T-cell (primary cell): ENCODE measurements around the gene HPCAL1. TPM values are rescaled to one million over a fixed set of nuclear protein-coding genes. Genes with fewer than 3 reads are reported as not detected.

Experiments used
- ATAC-seq, 4 experiments: fragments of 200-7000 bp in 3 of 4; fragments of 150-1000 bp in 1 of 4; cut with Tn5 transposase; replicated peaks in 1 of 4; 1 replicate in 3 of 4; 2 replicates in 1 of 4; pipeline ENCODE4 v1.10.0; 2021; ENCODE audit warnings: moderate library complexity in 3 of 4, mild to moderate bottlenecking in 2 of 4, moderate number of reproducible peaks in 1 of 4
- CTCF ChIA-PET, 2 donors: fragments of 300-600 bp; sonication (Branson Sonifier 250); formaldehyde crosslinking; loops; one replicate each; lab custom pipeline; 2022; ENCODE audit warnings: antibody characterized with exemption in 2 of 2; lab: Charles Lee
- POLR2A ChIA-PET, 2 donors: fragments of 300-600 bp; sonication (Branson Sonifier 250); formaldehyde crosslinking; loops; one replicate each; lab custom pipeline; 2022; ENCODE audit warnings: antibody characterized with exemption in 2 of 2; lab: Charles Lee
- DNase-seq, 35 experiments: peaks; one replicate each; pipeline versions ENCODE4 v3.0.0 to v3.0.0-alpha.2; 2013 to 2023
- H3K27ac ChIP-seq: one replicate; pipeline ENCODE4 v1.5.1; 2013; ENCODE audit warnings: low read length
- H3K27me3 ChIP-seq, 2 experiments: replicated peaks in 1 of 2; 1 replicate in 1 of 2; 2 replicates in 1 of 2; pipeline versions ENCODE4 v1.6.1 to v1.7.0; 2013; ENCODE audit warnings: low read length in 1 of 2, mixed read lengths in 1 of 2; ENCODE audit not compliant: control insufficient read depth in 2 of 2, insufficient read depth in 2 of 2; ENCODE audit errors: extremely low read depth in 1 of 2
- H3K36me3 ChIP-seq, 2 donors: 1 replicate in 1 of 2; 2 replicates in 1 of 2; pipeline versions ENCODE4 v1.6.1 to v1.7.0; 2013; ENCODE audit warnings: low read length in 1 of 2; ENCODE audit not compliant: control insufficient read depth in 2 of 2, insufficient read depth in 1 of 2; ENCODE audit errors: extremely low read depth in 1 of 2
- H3K4me1 ChIP-seq, 2 experiments: 1 replicate in 1 of 2; 2 replicates in 1 of 2; pipeline versions ENCODE4 v1.6.1 to v1.7.0; 2013; ENCODE audit warnings: low read length in 2 of 2, mixed read lengths in 1 of 2; ENCODE audit not compliant: insufficient read depth in 2 of 2, control insufficient read depth in 1 of 2; ENCODE audit errors: extremely low read depth in 1 of 2
- H3K4me3 ChIP-seq, 2 donors: 1 replicate in 1 of 2; 2 replicates in 1 of 2; pipeline versions ENCODE4 v1.5.1 to v1.7.0; 2013; ENCODE audit warnings: mild to moderate bottlenecking in 2 of 2, low read length in 1 of 2, moderate library complexity in 1 of 2; ENCODE audit not compliant: control insufficient read depth in 1 of 2; ENCODE audit errors: extremely low read depth in 1 of 2
- H3K9me3 ChIP-seq: 2 replicates; pipeline ENCODE4 v1.7.0; 2013
- H3K27ac Mint-ChIP-seq, 2 donors: one replicate each; pipeline ENCODE4 v1.8.0; 2020 to 2021; ENCODE audit warnings: mild to moderate bottlenecking in 2 of 2, mixed read lengths in 2 of 2
- H3K27me3 Mint-ChIP-seq, 2 donors: one replicate each; pipeline ENCODE4 v1.8.0; 2021 to 2022; ENCODE audit warnings: mixed read lengths in 2 of 2
- H3K36me3 Mint-ChIP-seq: one replicate; pipeline ENCODE4 v1.8.0; 2021; ENCODE audit warnings: mixed read lengths
- H3K4me1 Mint-ChIP-seq, 3 donors: one replicate each; pipeline ENCODE4 v1.8.0; 2020 to 2022; ENCODE audit warnings: mixed read lengths in 3 of 3, mild to moderate bottlenecking in 1 of 3
- H3K4me3 Mint-ChIP-seq, 3 donors: one replicate each; pipeline ENCODE4 v1.8.0; 2020 to 2022; ENCODE audit warnings: mild to moderate bottlenecking in 3 of 3, mixed read lengths in 3 of 3, moderate library complexity in 3 of 3
- H3K9me3 Mint-ChIP-seq, 3 donors: one replicate each; pipeline ENCODE4 v1.8.0; 2020 to 2022; ENCODE audit warnings: mixed read lengths in 3 of 3
- WGBS: methylation state at CpG from one replicate; pipeline ENCODE4 v1.1.5; 2013; ENCODE audit warnings: missing lambda C conversion rate; ENCODE audit not compliant: insufficient coverage; 5-methylcytosine and 5-hydroxymethylcytosine counted together
- total RNA-seq, 35 experiments: library from RNA in 6 of 35; stranded (reverse) in 6 of 35; fragments of 120-200 nt in 1 of 35; gene quantifications; one replicate each; pipeline versions ENCODE4 v1.2.1 to v1.2.4 and lab custom pipeline; 2013 to 2026

Gene HPCAL1
- total RNA-seq, 5 donors from 2014 or later (not counting 1 experiment from before 2014, with no cell fraction given), result 39.5 to 87.3 (median 83.2) TPM

DNA sequence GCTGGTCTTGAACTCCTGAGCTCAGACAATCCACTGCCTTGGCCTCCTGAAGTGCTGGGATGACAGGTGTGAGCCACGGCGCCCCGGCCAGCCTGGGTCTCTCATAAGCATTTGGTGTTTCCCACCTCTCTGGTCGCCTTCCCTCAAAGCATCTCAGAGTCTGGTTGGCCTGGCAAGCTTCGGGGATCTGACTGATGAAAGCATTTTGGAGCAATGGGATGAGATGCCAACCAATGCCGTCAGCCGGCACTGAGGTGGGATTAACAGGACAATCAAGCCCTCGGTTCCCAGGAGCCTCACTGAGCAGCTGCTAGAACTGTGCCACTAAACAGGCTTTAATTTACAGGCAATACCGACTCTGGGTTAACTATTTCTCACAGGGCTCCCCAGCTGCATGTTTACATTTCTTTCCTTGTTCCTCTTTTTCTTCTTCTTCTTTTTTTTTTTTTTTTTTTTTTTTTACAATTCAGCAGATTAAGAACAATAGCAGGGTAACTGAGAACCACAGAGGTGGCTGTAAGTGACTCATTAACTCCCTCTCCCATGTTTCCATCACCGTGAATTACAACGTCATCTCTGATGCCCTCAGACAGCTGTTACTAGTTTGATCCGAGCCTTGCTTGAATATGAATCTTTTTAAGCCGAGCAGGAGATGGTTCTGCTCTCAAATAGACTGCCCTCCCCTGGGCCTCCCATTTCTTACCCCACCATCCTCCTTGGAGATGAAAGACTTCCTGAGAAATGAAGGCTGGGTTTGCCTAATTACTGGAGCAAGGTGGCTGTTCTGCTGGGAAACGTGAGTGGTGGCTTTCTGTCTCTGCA lies 107.5 kb downstream of the HPCAL1 start:
- peaks cover 0 to 16% of the 10 kb centered on the region in 2 donors for H3K36me3 ChIP-seq
- ChIA-PET CTCF (interaction anchor here (0.5 to 3.4 kb wide), 27 partner anchors 10 to 1356 kb away, joined by 3 to 65 read pairs (median 5); partner anchors contain the start of gene HPCAL1 (in 1 of the 2)), POLR2A (interaction anchor here (0.6 to 0.7 kb wide), 3 partner anchors 48 to 425 kb away, joined by 3 to 4 read pairs (median 3); no protein-coding TSS in a partner anchor)
- H3K9me3 ChIP-seq, result no peaks in the 10 kb centered on the region
- Mint-ChIP-seq H3K27ac (peak overlapping the region in 1 of 2 donors; percentile 39), H3K4me3 (peak overlapping the region in 1 of 3 donors; percentile 9), H3K4me1 (peaks cover 37 to 44% (median 44%) of the 10 kb centered on the region in 3 donors), H3K9me3 (no peaks in the 10 kb centered on the region), H3K27me3 (no peaks in the 10 kb centered on the region), H3K36me3 (peaks cover 12% of the 10 kb centered on the region)
- H3K4me1 ChIP-seq, result peaks cover 26 to 43% of the 10 kb centered on the region in 2 experiments
- 79% methylated on average over 9 of the region's 14 CpGs for WGBS
- DNase-seq (no peak), ATAC-seq (no peak)
- no peak overlapping the region for H3K27ac ChIP-seq
- no peaks in the 10 kb centered on the region for H3K27me3 ChIP-seq
- no peak overlapping the region for H3K4me3 ChIP-seq

- Mint-ChIP-seq H3K4me3 (no peak overlapping the region), H3K27ac (no peak overlapping the region), H3K36me3 (peaks cover 12% of the 10 kb centered on the region), H3K4me1 (peaks cover 35 to 41% (median 39%) of the 10 kb centered on the region in 3 donors), H3K9me3 (no peaks in the 10 kb centered on the region), H3K27me3 (no peaks in the 10 kb centered on the region)
- Histone ChIP-seq H3K4me1 (peaks cover 25 to 36% of the 10 kb centered on the region in 2 experiments), H3K27me3 (no peaks in the 10 kb centered on the region), H3K36me3 (peaks cover 0 to 16% of the 10 kb centered on the region in 2 donors), H3K27ac (no peak overlapping the region), H3K9me3 (no peaks in the 10 kb centered on the region), H3K4me3 (no peak overlapping the region)
- ATAC-seq, result no peak
- ChIA-PET POLR2A (no interaction called here), CTCF (interaction anchor here (0.5 to 3.3 kb wide), 6 partner anchors 28 to 338 kb away, joined by 3 to 38 read pairs (median 6); partner anchors contain the start of gene HPCAL1 (in 1 of the 2))
- no peak for DNase-seq
- WGBS, result 81% methylated on average over 8 of the region's 13 CpGs
Measured at GRCh38 chr2:10410823-10411437, 108.2 kb downstream of the HPCAL1 start.

- Histone ChIP-seq H3K4me3 (no peak overlapping the region), H3K36me3 (peaks cover 0 to 16% of the 10 kb centered on the region in 2 donors), H3K27me3 (no peaks in the 10 kb centered on the region), H3K27ac (no peak overlapping the region), H3K4me1 (peaks cover 18 to 30% of the 10 kb centered on the region in 2 experiments), H3K9me3 (no peaks in the 10 kb centered on the region)
- ATAC-seq (no peak), DNase-seq (no peak)
- H3K4me1 Mint-ChIP-seq, result peaks cover 30 to 35% (median 32%) of the 10 kb centered on the region in 3 donors
- no peak overlapping the region for H3K4me3 Mint-ChIP-seq
- peaks cover 12% of the 10 kb centered on the region for H3K36me3 Mint-ChIP-seq
- POLR2A ChIA-PET, result no interaction called here
- CTCF ChIA-PET, result interaction anchor here in 1 of 2 donors (0.6 kb wide), 1 partner anchor 339 kb away, joined by 3 read pairs; no protein-coding TSS in a partner anchor
- 88% methylated on average over 5 of the region's 8 CpGs for WGBS
- H3K27me3 Mint-ChIP-seq, result no peaks in the 10 kb centered on the region
- H3K27ac Mint-ChIP-seq, result no peak overlapping the region
- H3K9me3 Mint-ChIP-seq, result no peaks in the 10 kb centered on the region
Measured at GRCh38 chr2:10411557-10411956, 108.9 kb downstream of the HPCAL1 start.

DNA sequence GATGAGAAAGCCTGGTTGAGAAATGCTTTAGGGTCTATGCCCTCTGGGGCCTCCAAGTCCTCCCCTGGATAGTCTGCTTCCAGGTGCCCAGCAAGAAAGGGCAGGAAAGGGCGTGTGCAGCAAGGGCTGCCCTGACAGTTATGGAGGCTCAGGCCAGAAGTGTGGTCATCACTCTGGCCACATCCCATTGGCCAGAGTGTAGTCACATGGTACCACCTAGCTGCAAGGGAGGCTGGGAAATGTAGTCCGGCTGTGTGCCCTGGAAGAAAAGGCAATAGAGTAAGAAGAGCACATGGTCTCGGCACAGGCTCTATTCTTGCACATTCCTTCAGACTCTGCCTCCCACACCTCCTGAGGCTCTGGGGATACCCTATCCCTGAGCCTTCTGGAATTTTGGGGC lies 109.7 kb downstream of the HPCAL1 start:
- Histone ChIP-seq H3K27me3 (no peaks in the 10 kb centered on the region), H3K4me3 (no peak overlapping the region), H3K36me3 (peaks cover 0 to 16% of the 10 kb centered on the region in 2 donors), H3K9me3 (no peaks in the 10 kb centered on the region), H3K27ac (no peak overlapping the region), H3K4me1 (peaks cover 10 to 22% of the 10 kb centered on the region in 2 experiments)
- ChIA-PET CTCF (no interaction called here), POLR2A (no interaction called here)
- peaks cover 12% of the 10 kb centered on the region for H3K36me3 Mint-ChIP-seq
- H3K27ac Mint-ChIP-seq, result no peak overlapping the region
- H3K9me3 Mint-ChIP-seq, result no peaks in the 10 kb centered on the region
- DNase-seq (peak in 8 of 35 experiments; percentile 12 to 42 (median 28)), ATAC-seq (peak in 1 of 4 experiments; percentile 25)
- peaks cover 24 to 28% (median 24%) of the 10 kb centered on the region in 3 donors for H3K4me1 Mint-ChIP-seq
- WGBS, result 96% methylated on average over 2 of the region's 3 CpGs
- H3K27me3 Mint-ChIP-seq, result no peaks in the 10 kb centered on the region
- no peak overlapping the region for H3K4me3 Mint-ChIP-seq

DNA sequence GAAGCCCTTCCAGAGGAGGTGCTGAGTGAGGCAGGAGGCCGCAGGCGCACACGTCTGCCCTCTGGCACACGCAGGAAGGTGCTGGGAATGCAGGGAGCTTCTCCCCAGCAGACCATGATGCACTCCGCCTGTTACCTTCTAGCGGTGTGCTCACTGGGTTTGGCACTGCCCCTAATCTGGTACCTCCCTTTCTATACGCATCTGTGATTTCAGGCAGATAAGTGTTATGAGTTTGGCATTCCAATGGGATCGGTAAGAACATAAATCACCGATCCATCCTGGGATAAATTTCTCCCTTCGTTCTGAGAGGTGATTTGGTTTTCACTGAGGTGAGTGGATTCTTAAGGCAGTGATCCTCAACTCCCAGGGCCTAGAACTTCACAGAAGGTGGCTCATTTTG lies 110.8 kb downstream of the HPCAL1 start:
- ATAC-seq (no peak), DNase-seq (no peak)
- Histone ChIP-seq H3K4me3 (no peak overlapping the region), H3K36me3 (peaks cover 0 to 16% of the 10 kb centered on the region in 2 donors), H3K27me3 (no peaks in the 10 kb centered on the region), H3K4me1 (peaks cover 0 to 10% of the 10 kb centered on the region in 2 experiments), H3K27ac (no peak overlapping the region), H3K9me3 (no peaks in the 10 kb centered on the region)
- no peaks in the 10 kb centered on the region for H3K27me3 Mint-ChIP-seq
- peaks cover 12% of the 10 kb centered on the region for H3K36me3 Mint-ChIP-seq
- H3K27ac Mint-ChIP-seq, result no peak overlapping the region
- ChIA-PET CTCF (no interaction called here), POLR2A (no interaction called here)
- peaks cover 13 to 21% (median 16%) of the 10 kb centered on the region in 3 donors for H3K4me1 Mint-ChIP-seq
- H3K9me3 Mint-ChIP-seq, result no peaks in the 10 kb centered on the region
- WGBS, result no CpG with 5 or more reads among the region's 10 CpGs
- no peak overlapping the region for H3K4me3 Mint-ChIP-seq

GRCh38 chr2:10413991-10414451 lies 111.3 kb downstream of the HPCAL1 start:
- H3K4me1 Mint-ChIP-seq, result peaks cover 8 to 17% (median 10%) of the 10 kb centered on the region in 3 donors

More at GRCh38 chr2:10413991-10414451, 111.3 kb downstream of the HPCAL1 start:
- peaks cover 0 to 16% of the 10 kb centered on the region in 2 donors for H3K36me3 ChIP-seq
- H3K9me3 ChIP-seq, result no peaks in the 10 kb centered on the region
- ATAC-seq, result no peak
- H3K4me3 Mint-ChIP-seq, result no peak overlapping the region
- 92% methylated on average over 6 of the region's 7 CpGs for WGBS
- POLR2A ChIA-PET, result no interaction called here
- H3K9me3 Mint-ChIP-seq, result no peaks in the 10 kb centered on the region
- peaks cover 0 to 5% of the 10 kb centered on the region in 2 experiments for H3K4me1 ChIP-seq
- H3K27ac Mint-ChIP-seq, result no peak overlapping the region
- H3K27me3 ChIP-seq, result no peaks in the 10 kb centered on the region
- no peak overlapping the region for H3K27ac ChIP-seq
- H3K4me3 ChIP-seq, result no peak overlapping the region
- CTCF ChIA-PET, result no interaction called here
- peaks cover 12% of the 10 kb centered on the region for H3K36me3 Mint-ChIP-seq
- H3K27me3 Mint-ChIP-seq, result no peaks in the 10 kb centered on the region
- no peak for DNase-seq
